HEK293 (cell line): Measurements from ENCODE around the gene INSM1.

Experiments used
- CTCF ChIP-seq: fragments of 450-650 bp; formaldehyde crosslinking; IDR thresholded peaks from 2 replicates; pipeline ENCODE4 v1.5.1; 2016; ENCODE audit warnings: missing biosample characterization, missing genetic modification characterization
- PBX3 ChIP-seq: sonication (generic); formaldehyde crosslinking; IDR thresholded peaks from 2 replicates; pipeline ENCODE4 v1.8.1; 2022; ENCODE audit warnings: mild to moderate bottlenecking, moderate library complexity, missing genetic modification reagents
- REST ChIP-seq: fragments of 450-650 bp; formaldehyde crosslinking; IDR thresholded peaks from 2 replicates; pipeline ENCODE4 v1.5.1; 2016; ENCODE audit warnings: missing biosample characterization, missing genetic modification characterization
- TCF7L2 ChIP-seq: IDR thresholded peaks from 2 replicates; pipeline ENCODE4 v1.6.1; 2011; ENCODE audit warnings: low read depth, mild to moderate bottlenecking, inconsistent platforms, low read length, moderate library complexity, borderline replicate concordance
- ZBTB10 ChIP-seq: fragments of 450-650 bp; formaldehyde crosslinking; IDR thresholded peaks from 2 replicates; pipeline ENCODE4 v1.5.1; 2016; ENCODE audit warnings: missing biosample characterization, missing genetic modification characterization
- ZNF146 ChIP-seq: fragments of 450-650 bp; formaldehyde crosslinking; IDR thresholded peaks from 2 replicates; pipeline ENCODE4 v1.5.1; 2016; ENCODE audit warnings: missing biosample characterization, missing genetic modification characterization
- ZNF501 ChIP-seq: fragments of 450-650 bp; formaldehyde crosslinking; IDR thresholded peaks from 2 replicates; pipeline ENCODE4 v1.5.1; 2016; ENCODE audit warnings: missing biosample characterization, missing genetic modification characterization
- ZNF521 ChIP-seq: fragments of 450-650 bp; formaldehyde crosslinking; IDR thresholded peaks from 2 replicates; pipeline ENCODE4 v1.5.1; 2017; ENCODE audit warnings: missing biosample characterization, mild to moderate bottlenecking, missing genetic modification characterization
- ZNF555 ChIP-seq: fragments of 450-650 bp; formaldehyde crosslinking; conservative IDR thresholded peaks from 2 replicates; pipeline ENCODE4 v1.5.1; 2017; ENCODE audit warnings: missing biosample characterization, mild to moderate bottlenecking, missing genetic modification characterization, inconsistent platforms
- ZNF560 ChIP-seq: fragments of 450-650 bp; formaldehyde crosslinking; IDR thresholded peaks from 2 replicates; pipeline ENCODE4 v1.5.1; 2017; ENCODE audit warnings: missing biosample characterization, missing genetic modification characterization, borderline replicate concordance
- ZNF670 ChIP-seq: fragments of 450-650 bp; formaldehyde crosslinking; IDR thresholded peaks from 2 replicates; pipeline ENCODE4 v1.5.1; 2016; ENCODE audit warnings: missing biosample characterization, missing genetic modification characterization, low read depth

GRCh38 chr20:20396794-20397193 is 28.9 kb downstream of the INSM1 start:
- TF ChIP-seq ZNF146 = no peak
- TF ChIP-seq CTCF (tag by site-specific recombination) = no peak
- no peak for TF ChIP-seq ZNF521 (tag by site-specific recombination)
- TF ChIP-seq PBX3 (CRISPR knock-in tag) = no peak
- no peak for TF ChIP-seq REST (tag by site-specific recombination)
- no peak for TF ChIP-seq ZNF560
- no peak for TF ChIP-seq ZNF670 (tag by site-specific recombination)
- TF ChIP-seq ZBTB10 (tag by site-specific recombination) = no peak
- no peak for TF ChIP-seq ZNF555 (tag by site-specific recombination)
- TF ChIP-seq TCF7L2 = no peak
- TF ChIP-seq ZNF501 (tag by site-specific recombination) = no peak
